HUES6 (cell line): ENCODE measurements around the gene MICAL3.

ENCODE experiments used
- H3K27ac ChIP-seq: 2 replicates; pipeline ENCODE4 v1.7.0; 2013; ENCODE audit warnings: low read depth, mild to moderate bottlenecking, low read length, inconsistent platforms
- H3K27me3 ChIP-seq: 2 replicates; pipeline ENCODE4 v1.6.1; 2013; ENCODE audit warnings: low read length; ENCODE audit not compliant: control insufficient read depth, insufficient read depth
- H3K36me3 ChIP-seq: 2 replicates; pipeline ENCODE4 v1.6.1; 2013; ENCODE audit warnings: low read length; ENCODE audit not compliant: control insufficient read depth, insufficient read depth
- H3K4me1 ChIP-seq: 2 replicates; pipeline ENCODE4 v1.6.1; 2013; ENCODE audit warnings: low read length; ENCODE audit not compliant: control insufficient read depth, insufficient read depth
- H3K4me3 ChIP-seq: 2 replicates; pipeline ENCODE4 v1.5.1; 2013; ENCODE audit warnings: low read depth, low read length
- H3K9ac ChIP-seq: one replicate; pipeline ENCODE4 v1.6.1; 2013; ENCODE audit warnings: mild to moderate bottlenecking, low read length
- H3K9me3 ChIP-seq: 2 replicates; pipeline ENCODE4 v1.6.1; 2013; ENCODE audit warnings: low read depth, low read length; ENCODE audit not compliant: control insufficient read depth, insufficient read depth

Gene MICAL3

GRCh38 chr22:17784776-17785175 lies 239.6 kb downstream of the MICAL3 start:
- Histone ChIP-seq H3K27ac (no peak overlapping the region), H3K9ac (no peak overlapping the region), H3K9me3 (no peaks in the 10 kb centered on the region), H3K4me1 (peaks cover 15% of the 10 kb centered on the region; the same call in 1 of the 2 replicates), H3K36me3 (0 out of 2 replicates have a peak, but pooled peaks cover 1% of the 10 kb centered on the region), H3K4me3 (no peak overlapping the region), H3K27me3 (no peaks in the 10 kb centered on the region)

DNA sequence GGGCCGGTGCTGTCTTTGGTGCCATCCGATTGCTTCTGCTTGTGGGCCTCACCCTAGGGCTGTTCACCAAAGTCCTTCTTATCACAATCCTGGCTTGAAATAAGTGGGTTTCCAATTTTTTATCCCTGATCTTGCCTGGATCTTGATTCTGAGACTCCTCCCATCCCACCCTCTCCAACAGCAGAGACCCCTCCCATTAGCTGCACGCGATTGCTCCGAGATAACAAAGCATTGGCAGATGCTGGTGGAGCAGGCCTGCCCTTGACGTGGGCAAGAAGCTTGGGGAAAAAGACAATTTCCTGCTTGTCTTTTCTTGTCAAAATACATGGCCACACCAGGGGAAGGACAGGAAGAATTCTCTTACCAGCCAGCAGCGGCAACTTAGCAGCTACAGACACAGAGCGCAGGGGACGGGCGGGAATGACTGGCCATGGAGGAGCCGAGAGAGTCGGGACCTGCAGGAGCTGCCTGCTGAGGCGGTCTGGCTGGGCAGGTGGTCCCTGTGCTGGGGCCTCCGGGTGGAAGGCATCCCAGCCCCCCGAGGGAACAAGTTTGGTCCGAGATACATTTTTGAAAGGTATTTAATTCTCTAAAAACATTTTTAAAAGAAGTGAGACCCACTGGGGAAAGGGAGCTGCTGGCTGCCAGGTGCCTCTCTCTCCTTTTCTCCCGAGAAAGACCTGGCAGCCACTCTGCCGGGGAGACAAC lies 240.4 kb downstream of the MICAL3 start:
- Histone ChIP-seq H3K27ac (no peak overlapping the region), H3K4me3 (no peak overlapping the region), H3K27me3 (no peaks in the 10 kb centered on the region), H3K9ac (no peak overlapping the region), H3K9me3 (no peaks in the 10 kb centered on the region), H3K4me1 (peaks cover 15% of the 10 kb centered on the region; the same call in 1 of the 2 replicates), H3K36me3 (no peaks in the 10 kb centered on the region)

- no peak overlapping the region for H3K27ac ChIP-seq
- no peak overlapping the region for H3K4me3 ChIP-seq
- peaks cover 15% of the 10 kb centered on the region; the same call in 1 of the 2 replicates for H3K4me1 ChIP-seq
- no peaks in the 10 kb centered on the region for H3K36me3 ChIP-seq
- H3K9ac ChIP-seq, result no peak overlapping the region
- H3K27me3 ChIP-seq, result no peaks in the 10 kb centered on the region
- no peaks in the 10 kb centered on the region for H3K9me3 ChIP-seq
Measured at GRCh38 chr22:17783312-17783711, 241.0 kb downstream of the MICAL3 start.

DNA sequence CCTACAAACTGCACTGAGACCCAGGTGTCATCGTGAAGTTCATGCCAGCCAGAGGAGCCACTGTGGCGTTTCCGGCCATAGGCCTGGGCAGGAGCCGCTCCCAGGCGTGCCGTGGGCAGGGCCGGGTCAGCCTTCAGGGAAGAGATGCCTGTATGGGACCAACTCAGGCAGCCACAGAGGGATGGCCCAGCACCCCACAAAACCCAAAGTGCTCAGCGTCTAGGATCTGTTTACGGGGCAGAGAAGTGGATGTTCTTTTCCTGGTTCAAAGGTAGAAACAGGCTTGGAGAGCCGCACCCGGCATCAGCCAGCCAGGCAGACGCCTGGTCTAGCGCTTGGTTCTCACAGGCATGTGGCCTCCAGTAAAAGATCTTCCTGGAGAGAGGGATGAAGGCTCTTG lies 241.7 kb downstream of the MICAL3 start:
- Histone ChIP-seq H3K27ac (no peak overlapping the region), H3K27me3 (no peaks in the 10 kb centered on the region), H3K36me3 (no peaks in the 10 kb centered on the region), H3K9me3 (no peaks in the 10 kb centered on the region), H3K4me3 (no peak overlapping the region), H3K9ac (no peak overlapping the region), H3K4me1 (peaks cover 15% of the 10 kb centered on the region; the same call in 1 of the 2 replicates)

DNA sequence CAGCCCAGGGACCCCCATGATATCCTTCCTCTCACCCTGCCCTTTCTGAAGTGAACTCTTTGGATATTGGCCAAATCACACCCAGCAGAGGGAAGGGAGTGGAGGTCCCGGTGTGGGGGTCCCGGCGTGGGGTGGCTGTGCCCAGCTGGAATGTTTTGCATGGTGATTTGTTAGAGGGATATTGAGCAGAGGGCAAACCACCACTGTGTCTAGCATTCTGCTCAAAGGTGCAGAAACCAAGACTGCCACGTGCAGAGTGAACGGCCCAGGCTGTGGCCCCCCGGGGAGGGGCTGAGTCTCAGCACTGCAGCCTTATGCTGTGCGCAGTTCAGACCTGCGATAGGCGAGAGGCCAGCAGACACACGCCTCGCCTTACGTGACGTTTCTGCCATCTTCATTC lies 242.2 kb downstream of the MICAL3 start:
- no peak overlapping the region for H3K4me3 ChIP-seq
- H3K36me3 ChIP-seq, result no peaks in the 10 kb centered on the region
- H3K9me3 ChIP-seq, result no peaks in the 10 kb centered on the region
- H3K27me3 ChIP-seq, result no peaks in the 10 kb centered on the region
- peaks cover 12% of the 10 kb centered on the region; the same call in 1 of the 2 replicates for H3K4me1 ChIP-seq
- no peak overlapping the region for H3K9ac ChIP-seq
- H3K27ac ChIP-seq, result no peak overlapping the region

GRCh38 chr22:17781319-17782031 lies 242.9 kb downstream of the MICAL3 start:
- no peak overlapping the region for H3K9ac ChIP-seq
- H3K9me3 ChIP-seq, result no peaks in the 10 kb centered on the region
- no peak overlapping the region for H3K4me3 ChIP-seq
- no peaks in the 10 kb centered on the region for H3K27me3 ChIP-seq
- no peak overlapping the region for H3K27ac ChIP-seq
- no peaks in the 10 kb centered on the region for H3K36me3 ChIP-seq
- peaks cover 6% of the 10 kb centered on the region; the same call in 1 of the 2 replicates for H3K4me1 ChIP-seq

DNA sequence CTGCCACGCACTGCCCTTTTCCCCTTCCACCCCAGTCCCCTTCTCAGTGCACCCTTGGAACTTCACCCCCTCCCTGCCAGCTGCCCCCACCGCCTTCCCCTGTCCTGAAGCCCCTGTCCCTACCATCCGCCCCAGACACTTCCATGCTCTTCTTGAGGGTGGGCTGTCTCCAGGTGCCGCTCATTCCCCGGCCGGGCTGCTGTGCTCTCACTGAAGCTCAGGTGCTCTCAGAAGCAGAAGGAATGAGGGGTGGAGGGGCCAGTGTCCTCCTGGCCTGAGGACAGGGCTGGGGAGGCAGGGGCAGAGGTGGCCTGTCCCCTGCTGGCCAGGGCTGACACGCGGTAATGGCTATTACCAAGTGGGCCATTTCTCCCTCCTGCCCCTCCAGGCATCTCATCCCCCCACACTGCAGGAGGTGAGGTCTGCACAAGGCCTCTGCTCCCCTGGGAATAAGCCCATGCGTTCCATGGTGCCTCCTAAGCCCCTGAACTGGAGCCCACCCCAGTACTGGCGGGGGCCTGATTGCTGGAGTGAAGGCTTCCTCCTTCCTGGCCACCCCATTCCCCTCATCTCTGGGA lies 243.5 kb downstream of the MICAL3 start:
- Histone ChIP-seq H3K27ac (no peak overlapping the region), H3K36me3 (no peaks in the 10 kb centered on the region), H3K4me1 (peaks cover 6% of the 10 kb centered on the region; the same call in 1 of the 2 replicates), H3K4me3 (no peak overlapping the region), H3K9ac (no peak overlapping the region), H3K27me3 (no peaks in the 10 kb centered on the region), H3K9me3 (no peaks in the 10 kb centered on the region)

GRCh38 chr22:17780116-17780740 lies 244.1 kb downstream of the MICAL3 start:
- Histone ChIP-seq H3K4me3 (no peak overlapping the region), H3K4me1 (peaks cover 8% of the 10 kb centered on the region; the same call in 1 of the 2 replicates), H3K27ac (no peak overlapping the region), H3K36me3 (no peaks in the 10 kb centered on the region), H3K9me3 (no peaks in the 10 kb centered on the region), H3K9ac (no peak overlapping the region), H3K27me3 (no peaks in the 10 kb centered on the region)

- H3K4me3 ChIP-seq, result no peak overlapping the region
- no peaks in the 10 kb centered on the region for H3K36me3 ChIP-seq
- no peaks in the 10 kb centered on the region for H3K9me3 ChIP-seq
- peaks cover 16% of the 10 kb centered on the region; the same call in 1 of the 2 replicates for H3K4me1 ChIP-seq
- no peak overlapping the region for H3K9ac ChIP-seq
- no peak overlapping the region for H3K27ac ChIP-seq
- H3K27me3 ChIP-seq, result peaks cover 6% of the 10 kb centered on the region; the same call in 1 of the 2 replicates
Measured at GRCh38 chr22:17779286-17780115, 244.9 kb downstream of the MICAL3 start.

DNA sequence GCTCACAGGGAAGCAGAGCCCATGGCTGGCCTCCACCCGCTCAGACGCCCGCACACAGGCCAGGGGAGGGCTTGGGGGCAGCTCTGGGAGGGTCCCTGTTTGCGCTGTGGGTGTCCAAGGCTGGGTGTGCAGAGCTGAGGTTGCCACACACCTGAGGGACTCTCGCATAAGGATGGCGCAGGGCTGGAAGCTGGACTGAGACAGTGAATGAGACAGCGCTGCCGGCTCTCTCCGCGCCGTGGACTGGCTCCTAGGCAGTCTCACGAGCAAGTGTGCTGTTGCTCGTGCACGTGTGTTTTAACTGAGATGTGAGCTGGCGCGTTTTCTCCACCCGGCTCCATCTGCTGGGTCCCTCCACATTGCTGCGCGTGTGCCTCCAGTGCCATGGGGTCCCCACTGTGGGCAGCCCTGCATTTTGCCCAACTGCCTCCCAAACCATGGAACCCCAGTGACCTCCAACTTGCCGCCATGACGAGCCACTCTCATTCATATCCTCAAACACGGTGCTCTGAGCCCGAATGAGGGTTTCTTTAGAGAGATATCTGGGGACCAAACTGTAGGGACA lies 245.9 kb downstream of the MICAL3 start:
- no peaks in the 10 kb centered on the region for H3K36me3 ChIP-seq
- no peaks in the 10 kb centered on the region for H3K9me3 ChIP-seq
- no peak overlapping the region for H3K27ac ChIP-seq
- peaks cover 7% of the 10 kb centered on the region; the same call in 1 of the 2 replicates for H3K27me3 ChIP-seq
- H3K9ac ChIP-seq, result no peak overlapping the region
- no peak overlapping the region for H3K4me3 ChIP-seq
- H3K4me1 ChIP-seq, result peaks cover 16% of the 10 kb centered on the region; the same call in 1 of the 2 replicates
